ENCODE data around the gene MGA. TPM values are rescaled to one million over a fixed set of nuclear protein-coding genes. Genes with fewer than 3 reads are reported as not detected.
"Not testable (repeated sequence)": the region's sequence is repeated elsewhere in the genome, so short reads cannot be mapped to it uniquely, and the experiment has no call there.

Gene MGA
- total RNA-seq, 4 donors from 2014 or later, result 34.9 to 50.7 (median 35.9) TPM

DNA sequence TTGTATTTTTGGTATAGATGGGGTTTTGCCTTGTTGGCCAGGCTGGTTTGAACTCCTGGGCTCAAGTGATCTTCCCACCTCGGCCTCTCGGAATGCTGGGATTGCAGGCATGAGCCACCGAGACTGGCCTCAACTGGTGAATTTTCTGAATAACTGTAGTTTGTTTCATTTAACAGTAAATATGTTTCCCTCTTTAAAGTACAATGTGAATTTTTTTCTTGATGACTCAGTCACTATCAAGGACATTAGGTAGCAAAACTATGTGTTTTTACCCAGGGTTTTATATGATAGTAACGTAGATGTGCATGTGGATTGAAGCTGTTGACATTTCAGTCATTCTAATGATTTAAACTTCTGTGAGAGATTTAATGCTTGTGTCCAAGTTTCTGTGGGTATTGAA lies 73.9 kb downstream of the MGA start:
- DNase-seq (ENCODE audit: low spot score) (no peak), ATAC-seq (ENCODE audit: low FRiP score) (no peak)
- TF ChIP-seq, protein P1, sequence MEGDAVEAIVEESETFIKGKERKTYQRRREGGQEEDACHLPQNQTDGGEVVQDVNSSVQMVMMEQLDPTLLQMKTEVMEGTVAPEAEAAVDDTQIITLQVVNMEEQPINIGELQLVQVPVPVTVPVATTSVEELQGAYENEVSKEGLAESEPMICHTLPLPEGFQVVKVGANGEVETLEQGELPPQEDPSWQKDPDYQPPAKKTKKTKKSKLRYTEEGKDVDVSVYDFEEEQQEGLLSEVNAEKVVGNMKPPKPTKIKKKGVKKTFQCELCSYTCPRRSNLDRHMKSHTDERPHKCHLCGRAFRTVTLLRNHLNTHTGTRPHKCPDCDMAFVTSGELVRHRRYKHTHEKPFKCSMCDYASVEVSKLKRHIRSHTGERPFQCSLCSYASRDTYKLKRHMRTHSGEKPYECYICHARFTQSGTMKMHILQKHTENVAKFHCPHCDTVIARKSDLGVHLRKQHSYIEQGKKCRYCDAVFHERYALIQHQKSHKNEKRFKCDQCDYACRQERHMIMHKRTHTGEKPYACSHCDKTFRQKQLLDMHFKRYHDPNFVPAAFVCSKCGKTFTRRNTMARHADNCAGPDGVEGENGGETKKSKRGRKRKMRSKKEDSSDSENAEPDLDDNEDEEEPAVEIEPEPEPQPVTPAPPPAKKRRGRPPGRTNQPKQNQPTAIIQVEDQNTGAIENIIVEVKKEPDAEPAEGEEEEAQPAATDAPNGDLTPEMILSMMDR (IDR thresholded peaks at IDR 0.05), result no peak

DNA sequence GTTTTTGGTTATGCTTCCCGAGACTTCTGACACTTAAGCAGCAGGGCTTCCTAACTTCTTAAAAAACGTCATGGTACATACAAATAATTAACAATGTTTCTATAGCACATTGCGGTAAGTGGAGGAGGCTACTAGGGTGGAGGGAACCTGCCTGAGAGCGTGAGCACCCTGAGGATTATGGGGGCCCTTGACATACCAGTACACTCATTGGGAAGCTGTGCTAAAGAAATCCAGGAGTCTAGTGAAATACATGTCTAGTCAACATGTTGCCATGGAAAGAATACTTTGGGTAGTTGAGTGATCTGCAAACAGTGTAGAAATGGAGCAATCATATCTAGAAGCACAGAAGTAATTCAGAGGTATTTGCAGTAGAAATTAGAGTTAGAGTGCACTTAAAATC lies 74.8 kb downstream of the MGA start:
- TF ChIP-seq, protein P1 (IDR thresholded peaks at IDR 0.05), result no peak
- no peak for ATAC-seq (ENCODE audit: low FRiP score)
- DNase-seq (ENCODE audit: low spot score), result no peak

DNA sequence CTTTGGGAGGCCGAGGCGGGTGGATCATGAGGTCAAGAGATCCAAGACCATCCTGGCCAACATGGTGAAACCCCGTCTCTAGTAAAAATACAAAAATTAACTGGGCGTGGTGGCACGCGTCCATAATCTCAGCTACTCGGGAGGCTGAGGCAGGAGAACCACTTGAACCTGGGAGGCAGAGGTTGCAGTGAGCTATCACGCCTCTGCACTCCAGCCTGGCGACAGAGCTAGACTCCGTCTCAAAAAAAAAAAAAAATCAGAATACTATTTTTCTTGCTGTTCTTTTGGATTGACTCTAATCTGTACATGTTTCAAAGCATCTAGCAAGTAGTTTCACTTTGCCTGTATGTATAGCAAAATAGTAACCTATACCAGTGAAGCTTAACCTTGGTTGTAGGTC lies 75.3 kb downstream of the MGA start:
- not testable (repeated sequence) for ATAC-seq (ENCODE audit: low FRiP score); DNase-seq (ENCODE audit: low spot score)

DNA sequence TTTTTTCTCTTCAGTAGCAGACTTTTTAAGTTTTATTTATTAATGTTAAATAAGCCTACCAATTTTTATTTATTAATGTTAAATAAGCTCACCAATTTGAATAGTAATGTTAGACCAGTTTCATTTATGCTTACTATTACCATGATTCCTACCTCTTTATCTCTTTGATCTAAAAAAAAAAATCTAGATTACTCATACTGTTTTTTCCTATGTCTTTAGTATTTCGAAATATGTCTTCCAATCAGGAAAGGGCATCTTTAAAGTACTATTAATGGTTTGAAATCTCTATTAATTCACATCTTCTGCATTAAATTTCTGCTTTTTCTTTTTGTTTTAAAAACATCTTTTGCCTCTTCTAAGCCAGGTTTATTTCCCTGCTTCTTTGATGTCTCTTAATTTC lies 86.6 kb downstream of the MGA start:
- ATAC-seq (ENCODE audit: low FRiP score) (no peak), DNase-seq (ENCODE audit: low spot score) (no peak)
- TF ChIP-seq, protein P1 (IDR thresholded peaks at IDR 0.05), result no peak

DNA sequence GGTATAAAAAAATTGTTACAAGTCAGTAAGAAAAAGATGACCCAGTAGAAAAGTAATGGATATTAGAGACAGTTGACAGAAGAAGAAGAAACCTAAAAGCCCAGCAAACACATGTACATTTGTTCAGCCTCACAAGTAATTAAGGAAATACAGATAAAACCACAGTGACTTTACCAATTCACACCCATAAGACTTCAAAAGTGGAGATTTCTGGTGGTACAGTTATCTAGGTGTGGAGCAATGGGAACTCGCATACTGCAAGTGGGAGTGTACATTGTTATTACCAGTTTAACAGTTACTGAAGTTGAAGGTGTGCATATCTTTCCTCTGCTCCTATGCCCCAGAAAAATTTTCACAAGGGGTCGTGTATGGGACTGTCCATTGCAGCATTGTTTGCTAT lies 96.0 kb downstream of the MGA start:
- no peak for ATAC-seq (ENCODE audit: low FRiP score)
- TF ChIP-seq, protein P1 (IDR thresholded peaks at IDR 0.05), result no peak
- no peak for DNase-seq (ENCODE audit: low spot score)

DNA sequence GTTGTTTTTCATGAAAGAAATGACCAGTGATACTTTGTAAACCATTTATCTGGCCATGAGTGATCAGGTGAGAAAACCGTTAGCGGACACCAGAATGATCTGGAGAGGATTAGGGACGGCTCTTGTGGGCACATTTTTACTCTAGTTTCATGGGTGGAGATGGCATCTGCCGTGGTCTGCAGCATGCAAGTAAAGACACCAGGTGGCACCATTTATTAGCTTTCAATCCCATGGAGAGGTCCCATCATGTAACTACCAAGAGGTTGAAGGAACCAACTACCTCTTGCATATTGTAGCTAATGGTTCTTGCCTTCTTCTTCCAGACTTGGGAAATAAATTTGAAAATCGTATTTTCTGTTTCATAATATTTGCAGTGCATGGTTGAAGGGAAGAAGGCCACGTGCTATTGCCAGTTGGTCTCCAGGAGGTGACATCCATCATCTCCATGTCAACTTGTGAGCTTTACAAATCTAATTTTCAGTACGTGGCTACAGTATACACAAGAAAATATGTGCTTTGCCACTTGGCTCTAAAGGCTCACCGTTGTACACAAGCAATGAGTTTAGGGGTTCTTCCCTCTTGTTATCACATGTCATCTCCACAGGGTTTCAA lies 112.6 kb downstream of the MGA start:
- ATAC-seq (ENCODE audit: low FRiP score), result no peak
- no peak for DNase-seq (ENCODE audit: low spot score)

DNA sequence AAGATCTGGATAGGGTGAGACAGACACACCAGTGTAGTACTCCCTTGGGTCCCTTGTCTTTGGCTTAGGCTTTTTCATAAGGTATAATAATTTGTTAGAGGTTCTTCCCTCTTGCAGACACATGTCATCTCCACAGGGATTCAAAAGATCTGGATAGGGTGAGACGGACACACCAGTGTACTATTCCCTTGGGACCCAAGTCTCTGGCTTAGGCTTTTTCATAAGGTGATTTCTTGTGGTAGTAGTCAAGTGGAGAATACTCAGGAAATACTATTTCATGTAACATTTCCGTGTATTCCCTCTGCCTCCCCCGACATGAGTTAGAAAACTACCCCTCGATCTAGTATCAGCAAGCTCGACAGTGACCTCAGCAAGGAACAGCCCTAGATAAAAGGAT lies 113.1 kb downstream of the MGA start:
- DNase-seq (ENCODE audit: low spot score) (no peak), ATAC-seq (ENCODE audit: low FRiP score) (no peak)
- TF ChIP-seq, protein P1 (IDR thresholded peaks at IDR 0.05), result no peak

More for the DNA sequence above, 112.6 kb downstream of the MGA start:
- TF ChIP-seq, protein P1 (IDR thresholded peaks at IDR 0.05), result peak in 2 of 3 donors; percentile 9 to 40

DNA sequence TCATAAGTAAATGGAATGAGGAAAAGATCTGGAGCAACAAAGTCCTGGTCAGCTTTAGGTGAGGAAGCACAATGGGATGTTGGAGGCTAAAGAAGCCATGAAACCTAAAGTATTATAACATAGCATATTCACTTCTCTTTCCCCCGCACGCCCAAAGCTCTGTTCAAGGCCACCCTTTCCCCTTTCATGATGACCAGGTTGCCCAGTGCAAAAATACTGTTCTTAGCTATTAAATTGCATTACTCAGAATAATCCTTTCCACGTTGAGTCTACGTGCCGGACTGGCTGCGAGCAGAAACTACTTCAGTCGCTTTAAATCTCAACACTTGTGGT lies 113.5 kb downstream of the MGA start:
- no peak for DNase-seq (ENCODE audit: low spot score)
- no peak for ATAC-seq (ENCODE audit: low FRiP score)
- TF ChIP-seq, protein P1 (IDR thresholded peaks at IDR 0.05), result no peak
